Astrocyte (in vitro differentiated cells and primary cell): ENCODE results near the gene MAP2K3.
"Not testable (repeated sequence)": the region's sequence is repeated elsewhere in the genome, so short reads cannot be mapped to it uniquely, and the experiment has no call there.

ENCODE experiments used
- CTCF ChIP-seq: IDR thresholded peaks from 2 replicates; pipeline ENCODE4 v1.5.1; 2011; ENCODE audit warnings: low read depth, mild to moderate bottlenecking, inconsistent platforms, low read length, moderate library complexity; ENCODE audit not compliant: insufficient read depth
- EZH2 ChIP-seq: IDR thresholded peaks from 2 replicates; pipeline ENCODE4 v1.6.1; 2012; ENCODE audit warnings: mild to moderate bottlenecking, low read length, inconsistent platforms; ENCODE audit not compliant: insufficient read depth

- TF ChIP-seq CTCF, EZH2: not testable (repeated sequence)
Measured at GRCh38 chr17:21348926-21349261, 64.4 kb downstream of the MAP2K3 start.
